Smooth muscle cell (in vitro differentiated cells): ENCODE data around the gene DNM2. TPM values are rescaled to one million over a fixed set of nuclear protein-coding genes. Genes with fewer than 3 reads are reported as not detected.

ENCODE experiments used
- DNase-seq: peaks from one replicate; lab custom pipeline; 2025; ENCODE audit not compliant: unreplicated experiment; lab: John Stamatoyannopoulos, UW
- H2AFZ ChIP-seq: fragments of 200-600 bp; sonication (generic); 2 replicates; pipeline ENCODE4 v1.6.0; 2016; ENCODE audit warnings: antibody characterized with exemption, low read depth, mild to moderate bottlenecking
- H3F3A ChIP-seq: fragments of 200-600 bp; sonication (generic); 2 replicates; pipeline ENCODE4 v1.6.0; 2017; ENCODE audit warnings: antibody characterized with exemption, low read depth
- H3K27ac ChIP-seq: fragments of 200-600 bp; sonication (generic); 2 replicates; pipeline ENCODE4 v1.5.1; 2016; ENCODE audit warnings: low read depth, mild to moderate bottlenecking
- H3K27me3 ChIP-seq: fragments of 200-600 bp; sonication (generic); 2 replicates; pipeline ENCODE4 v1.6.1; 2016; ENCODE audit warnings: low read depth, mild to moderate bottlenecking
- H3K36me3 ChIP-seq: fragments of 200-600 bp; sonication (generic); 2 replicates; pipeline ENCODE4 v1.5.1; 2016; ENCODE audit warnings: low read depth
- H3K4me1 ChIP-seq: fragments of 200-600 bp; sonication (generic); 2 replicates; pipeline ENCODE4 v1.5.1; 2016; ENCODE audit warnings: low read depth
- H3K4me2 ChIP-seq: fragments of 200-600 bp; sonication (generic); 2 replicates; pipeline ENCODE4 v1.6.0; 2016; ENCODE audit warnings: mild to moderate bottlenecking
- H3K4me3 ChIP-seq: fragments of 200-600 bp; sonication (generic); 2 replicates; pipeline ENCODE4 v1.5.1; 2016; ENCODE audit warnings: mild to moderate bottlenecking
- H3K79me2 ChIP-seq: fragments of 200-600 bp; sonication (generic); 2 replicates; pipeline ENCODE4 v1.6.0; 2016; ENCODE audit warnings: low read depth, mild to moderate bottlenecking
- H3K9ac ChIP-seq: fragments of 200-600 bp; sonication (generic); 2 replicates; pipeline ENCODE4 v1.6.0; 2016; ENCODE audit warnings: low read depth
- H3K9me3 ChIP-seq: fragments of 200-600 bp; sonication (generic); replicated peaks from 2 replicates; pipeline ENCODE4 v1.5.1; 2016; ENCODE audit warnings: low read depth
- H4K20me1 ChIP-seq: fragments of 200-600 bp; sonication (generic); 2 replicates; pipeline ENCODE4 v1.6.0; 2016; ENCODE audit warnings: low read depth
- WGBS: methylation state at CpG from one replicate; pipeline ENCODE4 v1.1.7; 2016; ENCODE audit warnings: low lambda C conversion rate; 5-methylcytosine and 5-hydroxymethylcytosine counted together
- polyA plus RNA-seq: library from polyadenylated mRNA; unstranded; fragments of >200 nt; fragmentation: Nextera tagmentation; extraction: Ambion mirVana; gene quantifications from 2 replicates; pipeline ENCODE4 v1.2.1, GENCODE V29; 2016
- total RNA-seq: library from RNA; depleted of rRNA; stranded (reverse); fragments of >200 nt; gene quantifications from 2 replicates; pipeline ENCODE4 v1.2.3, GENCODE V29; 2014
- TF ChIP-seq, protein P1 (sequence below): fragments of 200-600 bp; sonication (generic); IDR thresholded peaks from 2 replicates; pipeline ENCODE4 v1.5.1; 2017; ENCODE audit warnings: borderline replicate concordance, mild to moderate bottlenecking, antibody characterized with exemption; ENCODE audit not compliant: insufficient read depth, poor library complexity, severe bottlenecking

Gene DNM2
- total and polyA plus RNA-seq, 2 experiments from 2014 or later = 65.1 to 93.2 TPM

- Histone ChIP-seq H4K20me1 (peaks cover 100% of the 10 kb centered on the region), H3K4me1 (no peaks in the 10 kb centered on the region), H3K36me3 (peaks cover 36% of the 10 kb centered on the region), H3K27me3 (no peaks in the 10 kb centered on the region), H3K27ac (no peak overlapping the region), H3F3A (no peaks in the 10 kb centered on the region), H3K9ac (no peak overlapping the region), H3K4me2 (no peak overlapping the region), H2AFZ (no peak overlapping the region), H3K4me3 (no peak overlapping the region), H3K79me2 (peaks cover 20% of the 10 kb centered on the region), H3K9me3 (no peaks in the 10 kb centered on the region)
- TF ChIP-seq, protein P1, sequence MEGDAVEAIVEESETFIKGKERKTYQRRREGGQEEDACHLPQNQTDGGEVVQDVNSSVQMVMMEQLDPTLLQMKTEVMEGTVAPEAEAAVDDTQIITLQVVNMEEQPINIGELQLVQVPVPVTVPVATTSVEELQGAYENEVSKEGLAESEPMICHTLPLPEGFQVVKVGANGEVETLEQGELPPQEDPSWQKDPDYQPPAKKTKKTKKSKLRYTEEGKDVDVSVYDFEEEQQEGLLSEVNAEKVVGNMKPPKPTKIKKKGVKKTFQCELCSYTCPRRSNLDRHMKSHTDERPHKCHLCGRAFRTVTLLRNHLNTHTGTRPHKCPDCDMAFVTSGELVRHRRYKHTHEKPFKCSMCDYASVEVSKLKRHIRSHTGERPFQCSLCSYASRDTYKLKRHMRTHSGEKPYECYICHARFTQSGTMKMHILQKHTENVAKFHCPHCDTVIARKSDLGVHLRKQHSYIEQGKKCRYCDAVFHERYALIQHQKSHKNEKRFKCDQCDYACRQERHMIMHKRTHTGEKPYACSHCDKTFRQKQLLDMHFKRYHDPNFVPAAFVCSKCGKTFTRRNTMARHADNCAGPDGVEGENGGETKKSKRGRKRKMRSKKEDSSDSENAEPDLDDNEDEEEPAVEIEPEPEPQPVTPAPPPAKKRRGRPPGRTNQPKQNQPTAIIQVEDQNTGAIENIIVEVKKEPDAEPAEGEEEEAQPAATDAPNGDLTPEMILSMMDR = no peak
- 97% methylated on average over 4 of the region's 4 CpGs for WGBS
- DNase-seq = no peak
These were observed 36.2 kb upstream of the DNM2 start for GRCh38 chr19:10681658-10682057.

DNA sequence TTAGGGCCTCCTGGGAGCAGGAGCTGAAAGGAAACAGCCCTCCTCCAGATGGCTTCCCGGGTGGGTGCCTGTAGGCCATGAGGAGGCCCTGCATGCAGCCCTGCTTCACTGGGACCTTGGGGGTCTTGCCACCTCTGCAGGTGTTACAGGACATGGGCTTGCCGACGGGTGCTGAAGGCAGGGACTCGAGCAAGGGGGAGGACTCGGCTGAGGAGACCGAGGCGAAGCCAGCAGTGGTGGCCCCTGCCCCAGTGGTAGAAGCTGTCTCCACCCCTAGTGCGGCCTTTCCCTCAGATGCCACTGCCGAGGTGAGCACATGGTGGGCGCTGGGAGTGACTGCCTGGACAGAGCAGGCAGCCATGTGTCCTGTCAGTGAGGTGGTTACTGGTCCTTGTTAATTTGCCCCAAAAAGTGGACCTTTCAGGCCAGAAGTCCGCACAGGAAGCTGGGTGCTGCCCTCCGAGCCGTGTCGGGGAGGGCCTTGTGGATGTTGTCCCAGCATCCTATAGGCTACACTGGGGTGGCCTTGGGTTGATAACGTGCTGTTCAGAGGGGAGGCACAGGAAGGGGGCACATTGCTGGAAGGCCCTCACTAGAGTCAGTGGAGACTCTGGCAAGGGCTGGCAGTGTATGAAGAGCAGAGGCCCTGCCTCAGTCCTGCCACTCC, 35.3 kb upstream of the DNM2 start:
- no peak overlapping the region for H2AFZ ChIP-seq
- TF ChIP-seq, protein P1 = no peak
- no peak overlapping the region for H3K4me3 ChIP-seq
- H3K4me1 ChIP-seq = no peaks in the 10 kb centered on the region
- H3K36me3 ChIP-seq = peaks cover 32% of the 10 kb centered on the region
- WGBS = 98% methylated on average over 15 of the region's 15 CpGs
- H3F3A ChIP-seq = no peaks in the 10 kb centered on the region
- no peaks in the 10 kb centered on the region for H3K9me3 ChIP-seq
- H3K79me2 ChIP-seq = peaks cover 13% of the 10 kb centered on the region
- H3K27ac ChIP-seq = no peak overlapping the region
- DNase-seq = no peak
- no peak overlapping the region for H3K9ac ChIP-seq
- H4K20me1 ChIP-seq = peaks cover 100% of the 10 kb centered on the region
- no peaks in the 10 kb centered on the region for H3K27me3 ChIP-seq
- H3K4me2 ChIP-seq = no peak overlapping the region

GRCh38 chr19:10683064-10683426, 34.8 kb upstream of the DNM2 start:
- H4K20me1 ChIP-seq = peaks cover 100% of the 10 kb centered on the region
- WGBS = 92% methylated on average over 15 of the region's 15 CpGs

More at GRCh38 chr19:10683064-10683426, 34.8 kb upstream of the DNM2 start:
- DNase-seq = no peak
- peaks cover 10% of the 10 kb centered on the region for H3K79me2 ChIP-seq
- no peak overlapping the region for H2AFZ ChIP-seq
- H3K4me1 ChIP-seq = no peaks in the 10 kb centered on the region
- no peaks in the 10 kb centered on the region for H3K9me3 ChIP-seq
- H3F3A ChIP-seq = no peaks in the 10 kb centered on the region
- TF ChIP-seq, protein P1 = no peak
- H3K9ac ChIP-seq = no peak overlapping the region
- H3K27me3 ChIP-seq = no peaks in the 10 kb centered on the region
- no peak overlapping the region for H3K4me3 ChIP-seq
- H3K27ac ChIP-seq = no peak overlapping the region
- H3K36me3 ChIP-seq = peaks cover 27% of the 10 kb centered on the region
- H3K4me2 ChIP-seq = no peak overlapping the region
